H1 (cell line): ENCODE results near the gene CRNKL1. TPM values are rescaled to one million over a fixed set of nuclear protein-coding genes. Genes with fewer than 3 reads are reported as not detected.

Experiments used
- ATF3 ChIP-seq: IDR thresholded peaks from 2 replicates; pipeline ENCODE4 v1.6.1; 2011; ENCODE audit warnings: low read depth, mild to moderate bottlenecking, low read length; ENCODE audit not compliant: insufficient read depth
- HDAC6 ChIP-seq: IDR thresholded peaks from one replicate; pipeline ENCODE4 v1.7.1; 2012; ENCODE audit warnings: low read depth, mild to moderate bottlenecking, inconsistent platforms, low read length, moderate library complexity
- POLR2AphosphoS5 ChIP-seq: IDR thresholded peaks from 2 replicates; pipeline ENCODE4 v1.6.1; 2011; ENCODE audit warnings: low read depth, low read length
- SIX5 ChIP-seq: IDR thresholded peaks from 2 replicates; pipeline ENCODE4 v1.6.1; 2011; ENCODE audit warnings: mild to moderate bottlenecking, low read depth, low read length
- TAF7 ChIP-seq: optimal IDR thresholded peaks from 2 replicates; pipeline ENCODE3; 2011; ENCODE audit warnings: low read depth, mild to moderate bottlenecking, inconsistent platforms, low read length, moderate library complexity, borderline replicate concordance
- polyA plus RNA-seq, 7 experiments: library from polyadenylated mRNA; depleted of rRNA in 3 of 7; stranded (reverse) in 5 of 7; unstranded in 2 of 7; fragments of >200 nt in 5 of 7; fragments of 200-250 nt in 2 of 7; gene quantifications; 1 replicate in 5 of 7; 2 replicates in 1 of 7; 4 replicates in 1 of 7; pipeline versions ENCODE4 v1.2.1 to v1.2.3, GENCODE V29; 2011 to 2013; ENCODE audit warnings: missing spikeins in 2 of 7, mixed read lengths in 2 of 7
- total RNA-seq: library from RNA; stranded (reverse); fragmentation: NEBNext Ultra II Directional; extraction: Animal tissue kit (Norgen Biotek cat#: 25700); gene quantifications from 2 replicates; pipeline ENCODE4 v1.2.1, GENCODE V29; 2021

CRNKL1 gene
- total and polyA plus RNA-seq, 2 of the 8 experiments (the other 6 are each of a cell fraction or from before 2014, with no cell fraction given): 4.0 to 26.5 TPM

DNA sequence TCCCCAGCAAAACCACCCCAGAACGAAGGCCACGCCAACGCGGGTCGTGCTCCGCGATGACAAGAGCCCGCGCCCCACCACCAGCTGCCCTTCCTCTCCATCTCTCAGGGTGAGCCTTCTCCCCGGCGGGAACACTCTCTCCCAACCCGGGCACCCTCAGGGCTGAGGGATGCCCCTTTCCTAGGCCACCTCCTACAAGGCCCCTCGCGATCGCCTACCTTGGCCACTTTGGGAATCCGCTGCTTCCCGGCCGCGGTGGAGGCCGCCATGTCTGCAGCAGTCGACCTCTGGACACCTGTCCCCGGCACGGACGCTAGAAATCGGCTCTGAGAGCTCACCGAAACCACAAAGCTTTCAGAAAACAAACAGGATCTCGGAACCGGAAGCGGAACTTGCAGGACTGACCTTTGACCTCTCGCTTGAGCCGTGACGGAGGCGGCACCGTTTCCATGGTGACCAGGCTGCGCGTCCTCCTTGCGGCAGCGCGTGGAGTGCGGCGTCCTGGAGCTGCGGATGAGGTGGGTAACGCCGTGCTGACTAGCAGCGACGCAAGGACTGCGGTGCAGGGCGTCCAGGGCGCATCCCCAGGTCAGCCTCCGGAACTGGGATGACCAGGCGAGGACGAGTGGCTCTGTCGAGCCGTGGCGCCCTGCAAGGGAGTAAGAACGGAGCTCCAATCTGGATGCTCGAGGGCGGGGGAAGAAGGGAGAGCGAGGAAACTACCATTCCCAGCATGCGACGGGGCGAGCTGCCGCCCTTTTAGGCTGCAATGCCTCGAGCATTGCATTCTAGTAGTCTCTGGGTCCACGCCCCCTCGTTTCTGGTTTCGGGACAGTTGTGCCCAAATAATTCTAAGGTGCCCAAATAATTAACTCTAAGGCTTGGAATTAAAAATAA, at the start of gene CRNKL1, which contains the start of gene CFAP61 (continued):
- TF ChIP-seq HDAC6: no peak
- 0 out of 2 replicates have a peak, but pooled peaks have one; percentile 39 for TF ChIP-seq POLR2AphosphoS5
- TF ChIP-seq SIX5: peak; percentile 53
- no peak for TF ChIP-seq ATF3
- TF ChIP-seq TAF7: peak; percentile 49
